HG03354 (cell line): ENCODE results near the gene TLR9.

Experiments
- ATAC-seq: cut with Tn5 transposase; IDR thresholded peaks from one replicate; pipeline ENCODE4 v1.9.1; 2021; ENCODE audit warnings: mild to moderate bottlenecking; ENCODE audit not compliant: unreplicated experiment, poor library complexity, severe bottlenecking

TLR9 gene

GRCh38 chr3:52234516-52235447 lies 9.3 kb upstream of the TLR9 start:
- ATAC-seq: no peak

GRCh38 chr3:52233968-52234367 lies 8.5 kb upstream of the TLR9 start:
- no peak for ATAC-seq

- ATAC-seq: no peak
Measured at GRCh38 chr3:52233108-52233591, 7.7 kb upstream of the TLR9 start.

- ATAC-seq: no peak
Measured at GRCh38 chr3:52232279-52233107, 7.0 kb upstream of the TLR9 start.

GRCh38 chr3:52231502-52232278 lies 6.2 kb upstream of the TLR9 start:
- ATAC-seq: peak; percentile 54

GRCh38 chr3:52230889-52231499 lies 5.5 kb upstream of the TLR9 start:
- ATAC-seq: no peak

- no peak for ATAC-seq
Measured at GRCh38 chr3:52230461-52230860, 5.0 kb upstream of the TLR9 start.

GRCh38 chr3:52229656-52230055 lies 4.2 kb upstream of the TLR9 start:
- ATAC-seq: no peak

- ATAC-seq: no peak
Measured at GRCh38 chr3:52228751-52229291, 3.4 kb upstream of the TLR9 start.

- ATAC-seq: no peak
Measured at GRCh38 chr3:52228266-52228665, 2.8 kb upstream of the TLR9 start.

GRCh38 chr3:52227766-52228165 lies 2.3 kb upstream of the TLR9 start:
- no peak for ATAC-seq

GRCh38 chr3:52227117-52227516 lies 1.7 kb upstream of the TLR9 start:
- ATAC-seq: no peak

- ATAC-seq: peak; percentile 23
Measured at GRCh38 chr3:52226229-52226817, 878 bp upstream of the TLR9 start.

- ATAC-seq: no peak
Measured at GRCh38 chr3:52223449-52224408, 1.7 kb downstream of the TLR9 start.

- no peak for ATAC-seq
Measured at GRCh38 chr3:52222319-52223221, 2.9 kb downstream of the TLR9 start.

- ATAC-seq: no peak
Measured at GRCh38 chr3:52221563-52222318, 3.7 kb downstream of the TLR9 start.
